Right renal pelvis (tissue), 4 donors: Measurements from ENCODE around the gene ACKR4. TPM values are rescaled to one million over a fixed set of nuclear protein-coding genes. Genes with fewer than 3 reads are reported as not detected.
"Not testable (repeated sequence)": the region's sequence is repeated elsewhere in the genome, so short reads cannot be mapped to it uniquely, and the experiment has no call there.

Experiments
- DNase-seq, 4 donors: peaks; one replicate each; pipeline ENCODE4 v3.0.0-alpha.2; 2013; ENCODE audit warnings: low read depth in 4 of 4, low spot score in 3 of 4, missing footprints in 1 of 4
- polyA plus RNA-seq, 4 donors: library from polyadenylated mRNA; unstranded; fragments of 120-200 nt; gene quantifications; one replicate each; pipeline ENCODE4 v1.2.1, GENCODE V29; 2013; ENCODE audit not compliant: insufficient read length in 4 of 4

Gene ACKR4
- polyA plus RNA-seq, 4 donors, result 1.5 to 2.9 (median 1.7) TPM

- no peak for DNase-seq
Observed at GRCh38 chr3:132635052-132635451, 38.0 kb downstream of the ACKR4 start.

DNA sequence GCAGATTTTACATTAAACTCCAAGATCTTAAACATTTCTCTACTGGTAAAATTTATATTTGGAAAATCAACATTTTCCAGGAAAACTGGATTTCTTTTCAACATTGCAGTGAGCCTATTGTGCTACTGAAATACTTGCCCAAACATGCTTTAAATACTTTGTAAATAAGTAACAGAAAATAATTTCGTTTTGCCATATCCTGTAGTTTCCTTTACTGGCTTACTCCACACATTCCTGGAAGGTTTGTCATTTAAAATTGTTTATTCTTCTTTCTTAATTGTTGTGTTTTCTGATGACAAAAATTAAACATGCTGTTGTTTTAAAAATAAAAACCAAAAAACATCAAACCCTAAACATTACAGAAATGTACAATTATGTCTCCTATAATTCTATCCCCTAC lies 40.5 kb downstream of the ACKR4 start:
- DNase-seq, result no peak

- no peak for DNase-seq
Observed at GRCh38 chr3:132638706-132639105, 41.6 kb downstream of the ACKR4 start.

- not testable (repeated sequence) for DNase-seq
Observed at GRCh38 chr3:132641427-132641826, 44.4 kb downstream of the ACKR4 start.

GRCh38 chr3:132641837-132642538 lies 44.9 kb downstream of the ACKR4 start:
- DNase-seq, result peak in 3 of 4 donors; percentile 16 to 25 (median 20)

DNA sequence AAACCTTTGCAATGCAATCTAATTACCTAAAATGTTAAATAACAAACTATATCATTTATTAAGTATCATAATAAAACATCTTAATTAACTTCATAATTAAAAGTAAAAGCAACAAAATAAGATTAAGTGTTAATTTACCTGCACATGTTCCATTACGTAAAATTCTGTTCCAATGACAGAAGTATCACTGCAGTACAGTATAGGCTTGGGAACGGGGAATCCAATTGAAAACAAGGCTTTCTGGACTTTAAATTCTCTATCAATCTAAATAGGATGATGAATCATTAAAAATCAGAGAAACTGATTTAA lies 45.4 kb downstream of the ACKR4 start:
- DNase-seq, result no peak

DNA sequence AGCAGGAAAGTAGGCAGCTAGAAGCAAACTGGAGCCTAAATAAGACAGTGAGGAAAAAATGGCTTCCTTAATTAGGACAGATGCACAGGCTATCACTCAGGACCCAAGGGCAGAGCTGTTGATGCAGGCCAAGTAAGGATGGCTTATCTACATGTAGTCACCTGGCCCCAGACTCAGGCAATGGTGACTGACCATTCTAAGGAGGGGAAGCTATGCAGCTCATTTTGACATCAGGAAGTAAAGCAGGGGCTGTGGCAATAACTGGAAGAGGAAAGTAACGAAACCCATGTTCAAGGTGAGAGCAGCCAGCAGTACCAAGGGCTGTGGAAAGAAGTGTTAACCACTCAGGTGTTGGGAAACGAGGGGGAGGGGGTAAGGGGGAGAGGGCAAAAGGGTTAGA lies 46.3 kb downstream of the ACKR4 start:
- DNase-seq, result no peak

DNA sequence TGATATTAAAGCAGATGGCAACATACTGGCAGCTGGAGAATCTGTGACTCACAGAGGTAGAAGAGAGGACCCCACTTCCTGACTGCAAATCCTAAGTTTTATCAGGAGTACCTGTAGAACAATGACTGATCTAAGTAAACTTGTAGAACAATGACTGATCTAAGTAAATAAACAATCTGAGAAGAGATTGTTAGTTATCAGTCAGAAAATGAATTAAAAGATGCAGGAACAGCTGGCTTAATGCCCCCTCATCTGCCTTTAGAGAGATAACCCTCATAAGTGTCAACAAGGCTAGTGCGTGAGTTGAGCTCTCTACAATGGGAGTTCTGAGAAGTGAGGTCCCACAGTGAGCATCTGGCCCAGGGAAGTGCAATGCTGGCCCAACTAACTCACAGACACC lies 48.0 kb downstream of the ACKR4 start:
- no peak for DNase-seq

DNA sequence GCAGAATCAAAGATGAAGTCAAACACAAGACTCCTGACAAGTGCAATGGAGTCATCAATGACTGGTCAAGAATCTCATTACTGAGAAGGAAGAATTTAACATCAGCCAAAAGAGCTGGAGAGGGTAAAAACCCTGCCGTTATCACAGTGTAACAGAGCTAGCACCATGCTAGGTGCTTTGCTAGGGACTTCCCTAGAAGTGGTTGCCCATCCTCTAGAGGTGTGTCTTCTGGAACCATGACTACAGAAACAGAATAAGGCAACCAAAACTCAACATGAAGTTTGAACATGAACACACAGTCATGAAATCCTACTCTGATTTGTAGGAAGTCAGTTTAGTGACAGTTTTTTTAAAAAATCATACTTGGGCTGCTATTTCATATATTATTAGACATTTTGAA lies 53.1 kb downstream of the ACKR4 start:
- DNase-seq, result no peak

Other genes starting within 250 kb of the ACKR4 start
- gene DNAJC13, start 179.8 kb upstream of the ACKR4 start, polyA plus RNA-seq, result 10 to 100 TPM; 43.3 to 49.3 (median 46.6) TPM
- 10 to 100 TPM; 30.5 to 45.1 (median 34.2) TPM for gene ACAD11, start 62.5 kb downstream of the ACKR4 start, polyA plus RNA-seq
- gene UBA5, start 63.1 kb downstream of the ACKR4 start, polyA plus RNA-seq, result 10 to 100 TPM; 56.0 to 74.2 (median 66.7) TPM
- gene NPHP3, start 125.1 kb downstream of the ACKR4 start, polyA plus RNA-seq, result 10 to 100 TPM; 35.1 to 51.0 (median 42.8) TPM